GM19043 (cell line): Measurements from ENCODE around the gene SLC1A6.
"Not testable (repeated sequence)": the region's sequence is repeated elsewhere in the genome, so short reads cannot be mapped to it uniquely, and the experiment has no call there.

Experiments
- ATAC-seq: cut with Tn5 transposase; IDR thresholded peaks from one replicate; pipeline ENCODE4 v1.9.1; 2021; ENCODE audit warnings: low read depth; ENCODE audit not compliant: unreplicated experiment

The SLC1A6 gene

GRCh38 chr19:14979476-14980255, at the start of gene SLC1A6:
SLC1A6 (minus strand) TSS chr19:14979864; CDS start chr19:14972910, 6,954 bp downstream.
- no peak for ATAC-seq

DNA sequence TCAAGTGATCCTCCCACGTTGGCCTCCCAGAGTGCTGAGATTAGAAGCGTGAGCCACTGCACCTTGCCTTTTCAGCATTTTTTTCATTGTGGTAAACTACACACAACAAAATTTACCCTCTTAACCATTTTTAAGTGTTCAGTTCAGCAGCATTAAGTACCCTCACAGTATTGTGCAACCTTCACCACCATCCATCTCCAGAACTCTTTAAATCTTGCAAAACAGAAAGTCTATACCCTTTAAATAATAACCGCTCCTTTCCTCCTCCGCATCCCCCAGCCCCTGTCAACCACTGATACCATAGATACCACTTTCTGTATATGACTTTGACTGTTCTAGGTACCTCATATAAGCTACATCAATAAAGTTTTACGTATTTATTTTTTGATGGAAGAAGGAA, 48.8 kb upstream of the SLC1A6 start:
- no peak for ATAC-seq

DNA sequence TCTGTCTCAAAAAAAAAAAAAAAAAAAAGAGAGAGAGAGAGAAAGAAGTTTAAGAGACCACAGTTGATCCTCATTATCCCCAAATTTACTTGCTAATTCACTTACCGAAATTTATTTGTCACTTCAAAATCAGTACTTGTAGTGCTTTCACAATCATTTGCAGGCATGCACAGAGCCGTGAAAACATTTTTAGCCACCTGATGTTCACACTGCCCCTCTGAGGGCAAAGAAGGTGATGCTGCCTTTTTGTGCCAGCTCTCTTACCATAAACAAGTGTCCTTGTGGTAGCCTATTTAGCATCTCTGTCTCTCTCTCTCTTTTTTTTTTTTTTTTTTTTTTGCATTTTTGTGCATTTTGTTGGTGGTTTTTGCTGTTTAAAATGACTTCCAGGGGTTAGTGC, 45.6 kb upstream of the SLC1A6 start:
- no peak for ATAC-seq

- ATAC-seq: no peak
Observed at GRCh38 chr19:15022752-15023151, 43.1 kb upstream of the SLC1A6 start.

GRCh38 chr19:15021286-15022007, 41.8 kb upstream of the SLC1A6 start:
- no peak for ATAC-seq

GRCh38 chr19:15018836-15019235, 39.2 kb upstream of the SLC1A6 start:
- not testable (repeated sequence) for ATAC-seq

GRCh38 chr19:15015946-15016542, 36.4 kb upstream of the SLC1A6 start:
- ATAC-seq: no peak

DNA sequence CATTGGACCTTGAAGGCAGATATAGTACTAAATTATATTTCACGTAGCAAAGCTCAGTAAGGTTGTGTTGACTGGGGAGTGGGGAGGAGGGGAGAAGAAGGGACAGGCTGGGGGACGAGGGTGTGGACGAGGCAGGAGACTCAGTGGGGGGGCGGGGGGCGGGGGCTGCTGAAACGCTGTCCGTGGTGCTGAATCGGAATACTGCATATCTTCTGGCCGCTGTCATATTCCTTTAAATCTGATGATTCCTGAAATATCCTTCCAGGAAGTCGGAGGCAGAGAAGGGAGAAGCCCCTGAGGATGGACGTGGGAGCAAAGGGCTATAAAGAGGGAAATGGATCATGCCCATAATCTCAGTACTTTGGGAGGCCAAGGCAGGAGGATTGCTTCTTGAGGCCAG, 34.9 kb upstream of the SLC1A6 start:
- ATAC-seq: no peak

DNA sequence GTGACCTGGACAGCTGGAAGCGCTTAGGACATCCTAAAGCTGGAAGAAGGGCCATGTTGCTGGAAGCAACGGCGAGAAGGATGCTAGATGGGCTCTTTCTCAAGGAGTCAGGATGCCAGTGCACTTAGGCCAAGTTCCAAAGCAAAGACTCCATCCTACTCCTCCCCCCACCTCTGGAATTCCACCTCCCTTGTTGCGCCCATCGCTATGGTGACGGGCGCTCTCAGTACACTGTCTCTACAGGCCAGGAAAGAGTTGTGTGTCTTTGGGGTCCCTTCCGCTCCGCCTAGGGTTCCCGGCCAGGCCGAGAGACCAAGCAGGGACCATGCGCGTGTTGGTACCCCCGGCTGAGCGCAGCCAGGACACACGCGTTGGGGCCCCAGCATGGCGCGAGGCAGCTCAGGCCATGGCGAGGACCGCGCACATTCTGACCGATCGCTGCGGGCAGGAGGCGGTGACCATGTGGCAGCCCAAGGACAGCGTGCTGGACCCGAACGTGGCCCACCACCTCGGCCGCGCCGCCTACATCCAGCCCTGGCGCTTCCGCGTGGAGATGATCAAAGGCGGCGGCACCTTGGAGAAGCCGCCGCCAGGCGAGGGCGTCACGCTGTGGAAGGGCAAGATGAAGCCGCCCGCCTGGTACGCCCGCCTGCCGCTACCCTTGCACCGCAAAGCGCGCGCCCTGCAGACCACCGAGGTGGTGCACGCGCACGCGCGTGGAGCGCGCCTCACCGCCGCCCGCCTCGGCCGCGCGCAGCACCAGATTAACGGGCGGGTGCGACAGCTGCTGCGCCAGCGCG, 31.0 kb upstream of the SLC1A6 start:
- ATAC-seq: no peak

GRCh38 chr19:15008308-15008707, 28.6 kb upstream of the SLC1A6 start:
- no peak for ATAC-seq

GRCh38 chr19:14997981-14998380, 18.3 kb upstream of the SLC1A6 start:
- ATAC-seq: no peak

DNA sequence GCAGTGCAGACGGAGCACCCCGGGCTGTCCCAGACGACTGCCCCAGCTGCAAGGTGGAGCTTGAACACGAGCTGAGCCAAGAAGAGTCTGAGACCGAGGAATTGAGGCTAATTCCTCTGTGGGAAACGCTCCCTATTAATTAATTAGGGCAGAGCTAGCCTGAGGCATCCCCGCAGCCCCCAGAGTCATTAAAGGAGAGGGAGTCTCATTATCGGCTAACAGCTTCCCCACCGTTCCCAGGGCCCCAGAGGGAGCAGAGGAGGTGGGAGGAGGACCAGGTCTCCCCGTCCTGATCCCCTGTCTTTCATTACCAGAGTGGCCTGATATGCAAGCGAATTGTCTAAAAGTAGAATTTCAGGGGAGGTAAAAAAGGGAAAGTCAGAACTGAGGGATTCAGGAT, 13.1 kb upstream of the SLC1A6 start:
- no peak for ATAC-seq

DNA sequence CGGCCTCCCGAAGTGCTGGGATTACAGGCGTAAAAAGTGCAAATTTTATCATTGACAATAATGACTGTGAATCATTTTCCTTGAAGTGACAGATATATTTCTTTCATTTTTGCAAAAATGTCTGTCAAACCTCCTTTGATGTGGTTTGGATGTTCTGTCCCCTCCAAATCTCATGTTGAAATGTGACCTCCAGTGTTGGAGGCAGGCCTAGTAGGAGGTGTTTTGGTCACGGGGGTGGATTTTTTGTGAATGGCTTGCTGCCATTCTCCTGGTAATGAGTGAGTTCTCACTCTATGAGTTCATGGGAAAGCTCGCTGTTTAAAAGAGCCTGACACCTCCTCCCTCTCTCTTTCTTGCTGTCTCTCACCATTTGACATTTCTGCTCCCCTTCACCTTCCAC, 5.5 kb upstream of the SLC1A6 start:
- no peak for ATAC-seq

DNA sequence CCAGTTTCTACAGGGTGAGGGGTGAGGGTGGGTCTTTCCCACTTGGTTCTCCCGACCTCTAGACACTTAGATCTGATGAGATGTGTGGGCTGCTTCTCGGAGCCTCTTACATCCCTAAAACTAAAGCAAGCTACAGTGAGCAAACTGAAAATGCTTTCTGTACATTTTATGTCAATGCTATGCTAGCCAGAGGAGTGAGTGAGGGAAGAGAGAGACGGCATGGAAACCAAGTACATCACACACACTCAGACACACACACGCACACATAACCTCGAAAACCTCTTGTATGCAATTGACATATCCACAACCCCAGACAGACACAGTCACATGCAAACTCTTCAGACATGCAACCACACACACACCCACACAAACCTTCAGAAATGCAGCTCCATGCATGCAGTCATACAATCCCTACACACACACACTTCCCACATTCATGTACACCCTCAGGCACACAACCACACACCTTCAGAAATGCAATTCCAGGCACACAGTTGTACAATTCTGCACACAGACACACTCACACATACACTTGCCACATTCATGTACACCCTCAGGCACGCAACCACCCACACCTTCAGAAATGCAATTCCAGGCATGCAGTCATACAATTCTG, 1.4 kb downstream of the SLC1A6 start:
- no peak for ATAC-seq

GRCh38 chr19:14977128-14977527, 2.5 kb downstream of the SLC1A6 start:
- ATAC-seq: no peak

GRCh38 chr19:14974488-14974887, 5.2 kb downstream of the SLC1A6 start:
- ATAC-seq: no peak

- ATAC-seq: no peak
Observed at GRCh38 chr19:14972676-14973075, 7.0 kb downstream of the SLC1A6 start.

GRCh38 chr19:14971474-14971873, 8.2 kb downstream of the SLC1A6 start:
- ATAC-seq: no peak

GRCh38 chr19:14968247-14968646, 11.4 kb downstream of the SLC1A6 start:
- no peak for ATAC-seq

DNA sequence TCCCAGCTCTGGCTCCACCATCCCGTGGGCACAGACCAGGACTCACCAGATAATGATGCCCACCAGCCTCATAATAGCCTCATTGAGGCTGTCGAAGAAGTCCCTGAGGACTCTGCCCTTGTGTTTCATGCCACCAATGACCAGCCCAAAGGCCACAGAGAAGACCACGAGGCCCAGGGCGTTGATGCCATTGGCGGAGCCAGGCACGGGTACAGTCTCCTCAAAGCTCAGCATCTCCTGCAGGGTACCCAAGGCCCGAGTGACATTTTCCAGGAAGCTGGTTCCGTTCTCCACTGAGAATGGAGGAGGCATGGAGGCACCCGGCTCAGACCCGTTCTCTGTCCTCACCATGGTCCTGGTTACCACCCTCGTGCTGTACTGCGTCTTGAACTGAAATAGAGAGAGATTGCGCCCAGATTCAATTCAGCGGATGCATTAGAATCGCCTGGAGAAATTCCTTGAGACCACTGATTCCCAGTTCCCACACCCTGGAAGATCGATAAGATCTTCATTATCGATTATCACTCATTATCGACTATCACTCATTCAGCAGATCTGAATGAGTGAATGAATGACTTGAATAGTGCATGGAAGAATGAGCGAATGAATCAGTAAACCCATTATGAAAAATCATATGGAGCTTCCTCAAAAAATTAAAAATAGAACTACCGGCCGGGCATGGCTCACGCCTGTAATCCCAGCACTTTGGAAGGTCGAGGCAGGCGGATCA, 17.5 kb downstream of the SLC1A6 start:
- ATAC-seq: no peak
